ENCODE data around the gene RHBDL1.

RHBDL1 gene

DNA sequence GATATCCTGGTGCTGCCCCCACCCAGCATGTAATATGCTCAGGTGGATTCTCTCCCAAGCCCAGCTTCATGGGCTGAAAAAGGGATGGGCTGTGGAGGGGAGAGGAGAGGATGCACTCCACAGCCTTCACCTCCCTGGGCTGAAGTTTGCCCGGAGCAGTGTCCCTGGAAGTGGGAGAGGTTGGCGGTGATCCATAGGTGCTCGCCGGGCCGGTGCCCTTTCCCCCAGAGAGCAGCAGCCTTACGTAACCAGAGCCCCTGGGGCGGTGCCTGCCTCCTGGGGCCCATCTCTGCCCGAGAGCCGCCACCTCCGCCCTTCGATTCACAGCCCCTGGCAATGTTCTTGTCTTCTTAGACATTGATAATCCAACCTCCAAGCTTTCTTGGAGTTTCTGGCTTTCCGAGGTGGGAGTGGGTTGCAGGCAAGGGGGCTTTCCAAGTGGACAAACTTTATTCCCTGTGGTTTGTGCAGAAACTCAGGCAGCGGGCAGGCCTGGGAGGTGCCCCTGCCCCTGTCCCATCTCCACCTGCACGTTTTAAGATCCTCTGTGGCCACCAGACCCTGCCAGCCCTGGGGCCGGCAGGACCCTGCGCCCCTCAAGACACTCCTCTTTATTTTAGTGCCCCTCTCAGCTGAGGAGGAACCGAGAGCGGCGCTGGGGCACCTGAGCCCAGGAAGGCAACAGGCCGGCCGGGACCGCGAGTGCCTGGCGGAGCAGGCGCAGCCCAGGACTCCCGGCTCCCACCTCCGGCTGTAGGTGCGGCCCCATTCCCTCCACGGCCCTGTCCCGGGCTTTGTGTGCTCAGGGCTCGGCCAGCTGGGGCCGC, 29.4 kb upstream of the RHBDL1 start:
- no peak overlapping the region for H3K4me3 ChIP-seq (ENCODE audit: low read depth, low read length)
- TF ChIP-seq POLR2A (IDR thresholded peaks at IDR 0.05; ENCODE audit: extremely low read depth, insufficient read length) (no peak), MYC (IDR thresholded peaks at IDR 0.05; ENCODE audit: low read depth, low read length) (no peak)
- TF ChIP-seq, protein P1, sequence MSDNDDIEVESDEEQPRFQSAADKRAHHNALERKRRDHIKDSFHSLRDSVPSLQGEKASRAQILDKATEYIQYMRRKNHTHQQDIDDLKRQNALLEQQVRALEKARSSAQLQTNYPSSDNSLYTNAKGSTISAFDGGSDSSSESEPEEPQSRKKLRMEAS (IDR thresholded peaks at IDR 0.05; ENCODE audit: low read depth, low read length): no peak
- TF ChIP-seq, protein P2, sequence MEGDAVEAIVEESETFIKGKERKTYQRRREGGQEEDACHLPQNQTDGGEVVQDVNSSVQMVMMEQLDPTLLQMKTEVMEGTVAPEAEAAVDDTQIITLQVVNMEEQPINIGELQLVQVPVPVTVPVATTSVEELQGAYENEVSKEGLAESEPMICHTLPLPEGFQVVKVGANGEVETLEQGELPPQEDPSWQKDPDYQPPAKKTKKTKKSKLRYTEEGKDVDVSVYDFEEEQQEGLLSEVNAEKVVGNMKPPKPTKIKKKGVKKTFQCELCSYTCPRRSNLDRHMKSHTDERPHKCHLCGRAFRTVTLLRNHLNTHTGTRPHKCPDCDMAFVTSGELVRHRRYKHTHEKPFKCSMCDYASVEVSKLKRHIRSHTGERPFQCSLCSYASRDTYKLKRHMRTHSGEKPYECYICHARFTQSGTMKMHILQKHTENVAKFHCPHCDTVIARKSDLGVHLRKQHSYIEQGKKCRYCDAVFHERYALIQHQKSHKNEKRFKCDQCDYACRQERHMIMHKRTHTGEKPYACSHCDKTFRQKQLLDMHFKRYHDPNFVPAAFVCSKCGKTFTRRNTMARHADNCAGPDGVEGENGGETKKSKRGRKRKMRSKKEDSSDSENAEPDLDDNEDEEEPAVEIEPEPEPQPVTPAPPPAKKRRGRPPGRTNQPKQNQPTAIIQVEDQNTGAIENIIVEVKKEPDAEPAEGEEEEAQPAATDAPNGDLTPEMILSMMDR (IDR thresholded peaks at IDR 0.05; ENCODE audit: low read depth, low read length): no peak
- DNase-seq (ENCODE audit: low read depth): no peak

DNA sequence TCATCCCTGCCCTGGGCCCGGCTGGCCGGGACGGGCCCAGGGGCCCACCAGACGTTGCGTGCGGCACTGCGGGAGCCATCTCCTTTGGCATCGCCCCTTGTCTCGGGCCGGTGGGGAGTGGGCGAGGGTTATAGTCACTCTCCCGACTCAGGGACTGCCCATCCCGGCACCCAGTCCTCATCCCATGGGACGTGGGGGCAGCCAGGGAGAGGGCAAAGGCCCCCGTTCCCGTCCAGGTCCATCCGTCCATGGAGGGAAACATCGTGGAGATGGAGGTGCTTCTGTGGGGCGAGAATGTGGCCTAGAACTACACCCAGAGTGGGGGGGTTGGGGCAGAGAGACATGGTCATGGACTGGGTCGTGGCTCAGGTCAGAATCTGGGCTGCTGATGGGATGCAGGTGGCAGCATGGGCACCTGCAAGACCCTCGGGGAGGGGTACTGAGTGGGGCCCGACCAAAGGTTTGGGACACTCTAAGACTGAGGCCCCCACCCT, 28.7 kb upstream of the RHBDL1 start:
- H3K4me3 ChIP-seq (ENCODE audit: low read depth, low read length): no peak overlapping the region
- no peak for DNase-seq (ENCODE audit: low read depth)
- TF ChIP-seq, protein P1 (IDR thresholded peaks at IDR 0.05; ENCODE audit: low read depth, low read length): no peak
- TF ChIP-seq, protein P2 (IDR thresholded peaks at IDR 0.05; ENCODE audit: low read depth, low read length): no peak
- TF ChIP-seq POLR2A (IDR thresholded peaks at IDR 0.05; ENCODE audit: extremely low read depth, insufficient read length): no peak
- no peak for TF ChIP-seq MYC (IDR thresholded peaks at IDR 0.05; ENCODE audit: low read depth, low read length)

DNA sequence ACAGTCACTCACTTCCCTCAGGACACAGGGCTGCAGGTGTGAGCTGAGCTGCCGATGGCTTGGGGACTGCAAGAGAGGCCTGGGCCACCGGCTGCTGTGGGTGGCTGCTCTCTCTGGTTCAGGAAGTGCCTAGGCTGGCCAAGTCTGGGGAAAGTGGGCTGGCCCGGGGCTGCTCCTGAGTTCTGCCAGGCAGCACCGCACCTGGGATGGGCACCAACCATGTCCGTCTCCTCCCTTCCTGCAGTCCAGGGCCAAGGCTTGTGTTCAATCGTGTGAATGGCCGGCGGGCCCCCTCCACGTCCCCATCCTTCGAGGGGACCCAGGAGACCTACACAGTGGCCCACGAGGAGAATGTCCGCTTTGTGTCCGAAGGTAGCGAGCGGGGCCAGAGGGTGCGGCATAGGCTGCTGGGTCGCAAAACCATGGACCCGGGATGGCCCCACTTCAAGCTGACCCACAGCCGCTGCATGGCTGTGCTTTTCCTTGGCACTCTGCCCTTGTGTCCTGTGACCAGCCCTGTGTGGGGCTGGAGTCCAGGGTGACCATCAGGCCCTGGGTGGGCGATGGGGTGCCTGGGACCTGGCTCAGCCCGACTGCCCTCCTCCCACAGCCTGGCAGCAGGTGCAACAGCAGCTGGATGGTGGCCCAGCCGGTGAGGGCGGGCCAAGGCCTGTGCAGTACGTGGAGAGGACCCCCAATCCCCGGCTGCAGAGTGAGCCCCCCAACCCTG, 28.1 kb upstream of the RHBDL1 start:
- H3K4me3 ChIP-seq (ENCODE audit: low read depth, low read length): no peak overlapping the region
- no peak for DNase-seq (ENCODE audit: low read depth)

DNA sequence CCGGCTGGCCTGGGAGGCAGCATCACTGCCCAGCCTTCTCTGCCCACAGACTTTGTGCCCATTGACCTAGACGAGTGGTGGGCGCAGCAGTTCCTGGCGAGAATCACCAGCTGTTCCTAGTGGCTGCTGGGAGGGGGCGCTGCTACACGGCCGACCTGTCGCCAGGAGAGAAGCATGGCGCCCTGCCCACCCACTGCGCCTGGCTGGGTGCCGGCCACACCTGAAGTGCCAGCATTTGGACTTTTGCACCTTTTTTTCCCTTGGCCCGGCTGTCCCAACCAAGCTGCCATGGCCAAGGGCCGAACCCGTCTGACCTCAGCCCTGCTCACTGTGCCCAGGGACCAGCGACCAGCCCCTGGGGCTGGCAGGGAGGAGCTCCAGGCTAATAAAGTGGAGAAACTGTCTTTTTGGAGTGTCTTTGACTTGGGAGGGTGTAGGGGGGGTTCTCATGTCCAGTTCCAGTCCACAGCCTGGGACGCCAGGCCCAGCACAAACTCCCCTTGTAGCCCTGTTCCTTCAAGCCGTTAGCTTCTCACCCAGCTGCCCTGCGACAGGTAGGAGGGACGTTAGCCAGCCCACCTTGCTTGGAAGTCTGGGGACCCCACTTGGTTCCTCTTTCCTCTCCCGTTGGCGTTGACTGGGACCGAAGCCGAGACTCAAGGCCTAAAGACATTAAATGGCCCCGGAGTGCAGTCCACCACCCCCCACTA, 27.2 kb upstream of the RHBDL1 start:
- TF ChIP-seq, protein P2 (IDR thresholded peaks at IDR 0.05; ENCODE audit: low read depth, low read length): peak; percentile 18
- TF ChIP-seq, protein P1 (IDR thresholded peaks at IDR 0.05; ENCODE audit: low read depth, low read length): no peak
- DNase-seq (ENCODE audit: low read depth): peak; percentile 34
- no peak overlapping the region for H3K4me3 ChIP-seq (ENCODE audit: low read depth, low read length)

More for the DNA sequence above, 28.1 kb upstream of the RHBDL1 start:
- TF ChIP-seq POLR2A (IDR thresholded peaks at IDR 0.05; ENCODE audit: extremely low read depth, insufficient read length) (no peak), MYC (IDR thresholded peaks at IDR 0.05; ENCODE audit: low read depth, low read length) (no peak)
- TF ChIP-seq, protein P2 (IDR thresholded peaks at IDR 0.05; ENCODE audit: low read depth, low read length): no peak
- TF ChIP-seq, protein P1 (IDR thresholded peaks at IDR 0.05; ENCODE audit: low read depth, low read length): no peak

DNA sequence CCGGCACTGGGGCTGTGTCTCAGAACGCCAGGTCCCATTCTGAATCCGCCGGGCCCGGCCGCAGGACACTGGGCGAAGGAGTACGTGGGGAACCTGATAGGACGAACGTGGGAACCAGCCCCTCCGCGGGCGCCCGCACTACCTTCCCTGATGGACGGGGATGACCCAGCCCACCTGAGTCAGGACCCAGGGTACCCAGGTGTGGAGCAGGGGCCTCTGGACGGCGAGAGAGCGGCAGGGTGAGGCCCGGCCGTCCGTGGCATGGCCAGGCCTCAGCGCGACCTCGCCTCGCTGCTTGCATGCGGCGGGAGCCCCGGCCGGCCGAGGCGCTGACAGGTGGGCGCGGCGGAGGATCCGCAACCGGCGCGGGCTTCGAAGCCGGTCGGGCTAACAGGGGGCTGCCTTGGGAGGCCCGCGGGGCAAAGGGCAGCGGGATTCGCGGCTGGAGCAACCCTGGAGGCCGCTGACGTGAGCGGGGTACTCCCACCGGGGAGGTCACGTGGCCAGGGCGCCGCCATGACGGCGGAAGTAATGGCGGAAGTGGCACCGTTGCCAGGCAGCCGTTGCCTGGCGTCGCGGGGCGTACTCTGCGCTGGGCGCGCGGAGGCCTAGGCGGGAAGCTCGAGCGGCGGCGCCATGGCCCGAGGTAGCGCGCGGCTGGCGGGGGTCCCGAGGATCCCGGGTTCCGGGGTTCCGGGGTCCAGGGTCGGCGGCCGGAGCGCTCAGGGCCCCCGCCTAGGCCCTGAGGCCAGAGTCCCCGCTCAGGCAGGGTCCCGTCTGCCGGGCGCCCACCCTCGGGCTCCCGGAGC, 26.5 kb upstream of the RHBDL1 start, which contains the start of gene WDR90:
Gene WDR90 (plus strand): TSS at position 585 of the 809 bp plus-strand sequence. CDS start 52 bp downstream, at position 637.
- TF ChIP-seq MYC (IDR thresholded peaks at IDR 0.05; ENCODE audit: low read depth, low read length) (peak; percentile 87), POLR2A (IDR thresholded peaks at IDR 0.05; ENCODE audit: extremely low read depth, insufficient read length) (peak; percentile 39)
- TF ChIP-seq, protein P2 (IDR thresholded peaks at IDR 0.05; ENCODE audit: low read depth, low read length): no peak
- TF ChIP-seq, protein P1 (IDR thresholded peaks at IDR 0.05; ENCODE audit: low read depth, low read length): peak; percentile 98
- H3K4me3 ChIP-seq (ENCODE audit: low read depth, low read length): peak within 1 kb of the TSS; percentile 40
- DNase-seq (ENCODE audit: low read depth): peak; percentile 90
